A673 (cell line): Measurements from ENCODE around the gene PPP5C.

Experiments
- CTCF ChIP-seq: fragments of 300-800, 200-600 bp; sonication (generic); conservative IDR thresholded peaks from 2 replicates; pipeline ENCODE4 v1.5.1; 2017; ENCODE audit warnings: low read depth, mild to moderate bottlenecking, antibody characterized with exemption, low read length, moderate library complexity, mixed read lengths
- EZH2 ChIP-seq: fragments of 200-600 bp; sonication (generic); IDR thresholded peaks from 2 replicates; pipeline ENCODE4 v1.6.1; 2017; ENCODE audit warnings: borderline replicate concordance, low read depth, mild to moderate bottlenecking, mixed read lengths, antibody characterized with exemption, low read length; ENCODE audit not compliant: poor library complexity, severe bottlenecking

- no peak for TF ChIP-seq CTCF
- TF ChIP-seq EZH2 = no peak
Observed at GRCh38 chr19:46422344-46422743, 75.5 kb downstream of the PPP5C start.
